ENCODE results near the gene STK38L. TPM values are rescaled to one million over a fixed set of nuclear protein-coding genes. Genes with fewer than 3 reads are reported as not detected.

The STK38L gene
- polyA plus RNA-seq, 1 of the 3 experiments (the other 2 are of a cell fraction) = 4.7 TPM

GRCh38 chr12:27351476-27351875 is 107.4 kb downstream of the STK38L start (continued):
- TF ChIP-seq FOXM1 (IDR thresholded peaks at IDR 0.05; ENCODE audit: low read depth) (no peak), SMC3 (IDR thresholded peaks at IDR 0.05; ENCODE audit: low read depth, low read length) (no peak), NRF1 (IDR thresholded peaks at IDR 0.05; ENCODE audit: low read depth, low read length) (no peak), TEAD4 (IDR thresholded peaks at IDR 0.05; ENCODE audit: borderline replicate concordance, insufficient read depth) (no peak)

- Histone ChIP-seq H4K20me1 (ENCODE audit: insufficient read depth) (no peaks in the 10 kb centered on the region), H3K4me3 (ENCODE audit: low read depth in 2 of 2, low read length in 1 of 2) (no peak overlapping the region), H3K4me1 (ENCODE audit: control insufficient read depth in 1 of 2, insufficient read depth in 2 of 2, low read depth in 1 of 2, low read length in 1 of 2) (no peaks in the 10 kb centered on the region), H3K9me2 (no peaks in the 10 kb centered on the region), H3K27ac (ENCODE audit: low read depth in 2 of 2, low read length in 1 of 2) (no peak overlapping the region), H2AFZ (ENCODE audit: low read depth) (no peak overlapping the region), H3K9me3 (no peaks in the 10 kb centered on the region), H3F3A (replicated peaks; ENCODE audit: insufficient read depth) (no peaks in the 10 kb centered on the region), H3K4me2 (no peak overlapping the region), H3K27me3 (ENCODE audit: insufficient read depth) (no peaks in the 10 kb centered on the region), H3K79me2 (ENCODE audit: insufficient read depth) (peaks cover 7% of the 10 kb centered on the region; the same call in 1 of the 2 replicates), H3K36me3 (replicated peaks in 1 of 2; ENCODE audit: control insufficient read depth in 1 of 2, insufficient read depth in 2 of 2, low read length in 1 of 2) (peaks cover 0 to 3% of the 10 kb centered on the region in 2 experiments), H3K9ac (no peak overlapping the region)
- DNase-seq = no peak
- POLR2A ChIA-PET = no interaction called here
- CTCF ChIA-PET = no interaction called here
- TF ChIP-seq MEF2A (IDR thresholded peaks at IDR 0.05; ENCODE audit: borderline replicate concordance, low read depth) = no peak
- TF ChIP-seq SIN3A (IDR thresholded peaks at IDR 0.05; ENCODE audit: borderline replicate concordance, low read depth, low read length) = no peak
- no peak for TF ChIP-seq NFIC (IDR thresholded peaks at IDR 0.05; ENCODE audit: borderline replicate concordance)
- TF ChIP-seq FOXJ3 (CRISPR knock-in tag; IDR thresholded peaks at IDR 0.05) = no peak
- no peak for TF ChIP-seq FOSL2 (IDR thresholded peaks at IDR 0.05; ENCODE audit: borderline replicate concordance, low read depth)
- TF ChIP-seq MAX (IDR thresholded peaks at IDR 0.05; ENCODE audit: low read depth) = no peak
- TF ChIP-seq USF1 (IDR thresholded peaks at IDR 0.05; ENCODE audit: borderline replicate concordance, low read depth) = no peak
- TF ChIP-seq NRF1 (IDR thresholded peaks at IDR 0.05; ENCODE audit: low read depth, low read length) = no peak
- TF ChIP-seq IRF3 (IDR thresholded peaks at IDR 0.05; ENCODE audit: low read depth, low read length) = no peak
- no peak for TF ChIP-seq JUND (IDR thresholded peaks at IDR 0.05)
- no peak for TF ChIP-seq RAD21 (IDR thresholded peaks at IDR 0.05; ENCODE audit: low read length)
- TF ChIP-seq GABPA (IDR thresholded peaks at IDR 0.05; ENCODE audit: low read depth) = no peak
- TF ChIP-seq EZH2phosphoT487 (IDR thresholded peaks at IDR 0.05; ENCODE audit: borderline replicate concordance, low read depth) = no peak
- TF ChIP-seq ZBTB33 (IDR thresholded peaks at IDR 0.05; ENCODE audit: borderline replicate concordance, low read depth) = no peak
- no peak for TF ChIP-seq TCF12 (IDR thresholded peaks at IDR 0.05)
- no peak for TF ChIP-seq EP300 (IDR thresholded peaks at IDR 0.05; ENCODE audit: borderline replicate concordance in 1 of 2, low read depth in 1 of 2, low read length in 1 of 2)
- no peak for TF ChIP-seq PBX3 (IDR thresholded peaks at IDR 0.05)
- no peak for TF ChIP-seq CHD2 (IDR thresholded peaks at IDR 0.05; ENCODE audit: low read length, partially characterized antibody)
- no peak for TF ChIP-seq RFX5 (IDR thresholded peaks at IDR 0.05; ENCODE audit: low read length)
- 76% methylated on average over 2 of the region's 2 CpGs for WGBS (ENCODE audit: low lambda C conversion rate)
Measured at GRCh38 chr12:27355486-27355885, 111.4 kb downstream of the STK38L start.
